HL-60 (cell line): ENCODE data around the gene TMEM150A.

Experiments used
- TF ChIP-seq, protein P1 (sequence below): IDR thresholded peaks from 2 replicates; pipeline ENCODE4 v1.6.1; 2012; ENCODE audit warnings: low read depth; ENCODE audit not compliant: insufficient replicate concordance
- TF ChIP-seq, protein P2 (sequence below): IDR thresholded peaks from one replicate; pipeline ENCODE4 v1.5.1; 2011; ENCODE audit warnings: low read length, control low read depth, inconsistent platforms; ENCODE audit not compliant: insufficient read depth

DNA sequence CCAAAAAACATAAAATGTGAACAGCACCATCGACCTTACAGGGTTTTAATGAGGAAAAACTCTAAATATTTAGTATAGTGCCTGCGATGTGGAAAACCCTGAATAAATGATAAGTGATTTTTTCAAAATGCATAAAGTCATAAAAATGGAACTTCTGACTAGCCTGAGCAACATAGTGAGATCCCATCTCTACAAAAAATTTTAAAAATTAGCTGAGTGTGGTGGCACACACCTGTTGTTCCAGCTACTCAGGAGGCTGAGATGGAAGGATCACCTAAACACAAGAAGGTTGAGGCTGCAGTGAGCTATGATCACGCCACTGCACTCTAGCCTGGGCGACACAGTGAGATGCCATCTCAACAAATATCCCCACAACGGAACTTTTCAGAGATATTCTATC, 45.4 kb downstream of the TMEM150A start:
- TF ChIP-seq, protein P1, sequence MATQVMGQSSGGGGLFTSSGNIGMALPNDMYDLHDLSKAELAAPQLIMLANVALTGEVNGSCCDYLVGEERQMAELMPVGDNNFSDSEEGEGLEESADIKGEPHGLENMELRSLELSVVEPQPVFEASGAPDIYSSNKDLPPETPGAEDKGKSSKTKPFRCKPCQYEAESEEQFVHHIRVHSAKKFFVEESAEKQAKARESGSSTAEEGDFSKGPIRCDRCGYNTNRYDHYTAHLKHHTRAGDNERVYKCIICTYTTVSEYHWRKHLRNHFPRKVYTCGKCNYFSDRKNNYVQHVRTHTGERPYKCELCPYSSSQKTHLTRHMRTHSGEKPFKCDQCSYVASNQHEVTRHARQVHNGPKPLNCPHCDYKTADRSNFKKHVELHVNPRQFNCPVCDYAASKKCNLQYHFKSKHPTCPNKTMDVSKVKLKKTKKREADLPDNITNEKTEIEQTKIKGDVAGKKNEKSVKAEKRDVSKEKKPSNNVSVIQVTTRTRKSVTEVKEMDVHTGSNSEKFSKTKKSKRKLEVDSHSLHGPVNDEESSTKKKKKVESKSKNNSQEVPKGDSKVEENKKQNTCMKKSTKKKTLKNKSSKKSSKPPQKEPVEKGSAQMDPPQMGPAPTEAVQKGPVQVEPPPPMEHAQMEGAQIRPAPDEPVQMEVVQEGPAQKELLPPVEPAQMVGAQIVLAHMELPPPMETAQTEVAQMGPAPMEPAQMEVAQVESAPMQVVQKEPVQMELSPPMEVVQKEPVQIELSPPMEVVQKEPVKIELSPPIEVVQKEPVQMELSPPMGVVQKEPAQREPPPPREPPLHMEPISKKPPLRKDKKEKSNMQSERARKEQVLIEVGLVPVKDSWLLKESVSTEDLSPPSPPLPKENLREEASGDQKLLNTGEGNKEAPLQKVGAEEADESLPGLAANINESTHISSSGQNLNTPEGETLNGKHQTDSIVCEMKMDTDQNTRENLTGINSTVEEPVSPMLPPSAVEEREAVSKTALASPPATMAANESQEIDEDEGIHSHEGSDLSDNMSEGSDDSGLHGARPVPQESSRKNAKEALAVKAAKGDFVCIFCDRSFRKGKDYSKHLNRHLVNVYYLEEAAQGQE: no peak
- TF ChIP-seq, protein P2, sequence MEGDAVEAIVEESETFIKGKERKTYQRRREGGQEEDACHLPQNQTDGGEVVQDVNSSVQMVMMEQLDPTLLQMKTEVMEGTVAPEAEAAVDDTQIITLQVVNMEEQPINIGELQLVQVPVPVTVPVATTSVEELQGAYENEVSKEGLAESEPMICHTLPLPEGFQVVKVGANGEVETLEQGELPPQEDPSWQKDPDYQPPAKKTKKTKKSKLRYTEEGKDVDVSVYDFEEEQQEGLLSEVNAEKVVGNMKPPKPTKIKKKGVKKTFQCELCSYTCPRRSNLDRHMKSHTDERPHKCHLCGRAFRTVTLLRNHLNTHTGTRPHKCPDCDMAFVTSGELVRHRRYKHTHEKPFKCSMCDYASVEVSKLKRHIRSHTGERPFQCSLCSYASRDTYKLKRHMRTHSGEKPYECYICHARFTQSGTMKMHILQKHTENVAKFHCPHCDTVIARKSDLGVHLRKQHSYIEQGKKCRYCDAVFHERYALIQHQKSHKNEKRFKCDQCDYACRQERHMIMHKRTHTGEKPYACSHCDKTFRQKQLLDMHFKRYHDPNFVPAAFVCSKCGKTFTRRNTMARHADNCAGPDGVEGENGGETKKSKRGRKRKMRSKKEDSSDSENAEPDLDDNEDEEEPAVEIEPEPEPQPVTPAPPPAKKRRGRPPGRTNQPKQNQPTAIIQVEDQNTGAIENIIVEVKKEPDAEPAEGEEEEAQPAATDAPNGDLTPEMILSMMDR: no peak
